Activated CD4-positive, alpha-beta T cell treated with anti-CD3 and anti-CD28 coated beads for 48 hours (primary cell): ENCODE measurements around the gene BTRC.
"Not testable (repeated sequence)": the region's sequence is repeated elsewhere in the genome, so short reads cannot be mapped to it uniquely, and the experiment has no call there.

Experiments used
- DNase-seq: peaks from one replicate; pipeline ENCODE4 v3.0.0-alpha.2; 2020

Gene BTRC

GRCh38 chr10:101569622-101570427 lies 215.9 kb downstream of the BTRC start:
- DNase-seq = peak; percentile 85

DNA sequence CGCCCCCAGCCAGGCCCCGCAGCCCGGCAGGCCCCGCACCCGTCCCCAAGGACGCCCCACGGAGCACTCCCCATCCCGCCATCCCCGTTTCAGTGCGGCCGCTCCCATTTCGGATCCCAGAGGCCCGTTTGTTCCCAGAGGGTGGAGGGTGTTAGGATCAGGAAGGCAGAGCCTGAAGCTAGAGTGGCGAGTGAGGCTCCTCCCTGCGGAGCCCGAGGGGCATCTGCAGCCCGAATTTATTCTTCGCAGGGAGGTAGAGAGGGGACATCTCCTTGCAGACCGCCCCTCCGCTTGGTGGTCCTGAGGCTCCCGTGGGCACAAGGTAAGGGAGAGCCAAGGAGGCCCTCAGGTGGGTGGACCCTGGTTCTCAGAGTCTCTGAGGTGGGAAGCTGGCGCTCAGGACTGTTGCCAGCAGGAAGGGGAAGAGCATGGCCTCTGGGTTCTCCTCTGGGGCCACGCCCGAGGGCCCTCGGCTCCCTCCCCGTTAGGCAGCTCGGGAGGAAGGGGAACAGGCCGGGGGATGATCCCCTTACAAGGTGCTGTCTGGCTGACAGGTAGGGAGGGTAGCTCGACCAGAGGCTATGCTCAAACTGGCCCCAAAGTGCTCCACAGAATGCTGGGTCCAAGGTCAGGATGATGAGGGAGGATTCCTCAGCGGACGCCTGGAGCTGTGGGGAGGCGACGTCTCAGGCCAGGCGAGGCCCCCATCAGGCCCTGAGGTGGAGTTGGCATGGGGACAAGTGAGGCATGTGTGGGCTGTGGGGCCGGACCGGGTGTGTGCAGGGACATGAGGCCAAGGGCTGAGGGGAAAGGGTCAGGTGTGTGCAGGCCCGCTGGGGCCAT lies 216.7 kb downstream of the BTRC start:
- DNase-seq = no peak

- no peak for DNase-seq
Measured at GRCh38 chr10:101571271-101571925, 217.4 kb downstream of the BTRC start.

DNA sequence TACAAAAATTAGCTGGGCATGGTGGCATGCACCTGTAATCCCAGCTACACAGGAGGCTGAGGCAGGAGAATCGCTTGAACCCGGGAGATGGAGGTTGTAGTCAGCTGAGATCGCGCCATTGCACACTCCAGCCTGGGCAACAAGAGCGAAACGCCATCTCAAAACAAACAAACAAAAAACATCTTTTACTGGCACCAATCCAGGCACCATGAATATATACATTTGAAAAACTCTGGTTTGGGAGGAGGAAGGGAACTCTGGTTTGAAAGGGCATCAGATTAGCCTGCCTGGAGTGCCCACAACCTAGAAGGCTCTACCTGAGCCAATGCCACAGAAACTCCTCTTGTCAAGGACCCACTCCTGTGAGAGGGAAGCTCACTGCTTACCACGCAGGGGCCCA lies 218.2 kb downstream of the BTRC start:
- DNase-seq = no peak

- DNase-seq = no peak
Measured at GRCh38 chr10:101572785-101573184, 218.8 kb downstream of the BTRC start.

- DNase-seq = no peak
Measured at GRCh38 chr10:101573885-101574753, 220.2 kb downstream of the BTRC start.

DNA sequence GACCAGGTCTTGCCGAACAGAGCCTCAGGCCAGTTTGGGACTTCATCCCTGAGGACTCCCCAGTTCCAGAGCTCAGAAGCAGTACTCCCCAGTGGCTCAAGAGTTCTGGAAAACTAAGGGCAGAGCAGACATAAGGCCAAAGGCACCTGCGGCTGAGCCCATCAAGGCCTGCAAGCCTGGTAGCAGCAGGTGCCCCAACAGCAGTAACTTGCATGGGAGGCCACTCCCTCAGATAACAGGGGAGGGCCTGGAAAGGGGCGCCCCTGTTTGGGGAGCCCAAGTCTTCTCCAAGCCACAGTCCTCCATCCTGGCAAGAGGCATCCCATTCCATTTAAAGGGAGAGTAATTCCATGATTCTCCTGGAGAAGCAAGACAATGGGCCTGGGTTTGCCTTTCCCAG lies 221.1 kb downstream of the BTRC start:
- no peak for DNase-seq

- DNase-seq = no peak
Measured at GRCh38 chr10:101575580-101576210, 221.7 kb downstream of the BTRC start.

GRCh38 chr10:101576211-101576863 lies 222.4 kb downstream of the BTRC start:
- DNase-seq = no peak

- no peak for DNase-seq
Measured at GRCh38 chr10:101577121-101577871, 223.3 kb downstream of the BTRC start.

DNA sequence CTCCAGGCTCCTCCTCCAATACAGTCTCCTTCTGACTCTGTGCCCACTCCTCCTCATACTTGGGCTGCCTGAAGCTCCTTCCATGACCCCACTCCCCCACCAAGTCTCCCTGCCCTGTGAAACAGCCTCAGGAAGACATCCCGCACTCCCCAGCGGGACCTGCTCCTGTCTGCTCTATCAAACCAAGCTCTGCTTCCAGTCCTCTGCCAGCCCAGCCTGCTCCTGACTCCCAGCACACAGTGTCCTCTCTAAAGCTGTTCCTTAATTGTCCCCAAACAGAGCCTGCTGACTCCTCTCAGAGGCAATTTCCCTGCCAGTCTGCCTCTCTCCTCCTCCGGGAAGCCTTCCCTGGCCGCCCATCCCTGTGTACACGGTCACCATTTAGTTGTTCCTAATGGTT lies 224.2 kb downstream of the BTRC start:
- no peak for DNase-seq

- no peak for DNase-seq
Measured at GRCh38 chr10:101578803-101579515, 225.0 kb downstream of the BTRC start.

GRCh38 chr10:101579516-101579870 lies 225.5 kb downstream of the BTRC start:
- DNase-seq = no peak

- DNase-seq = no peak
Measured at GRCh38 chr10:101580486-101581399, 226.8 kb downstream of the BTRC start.

DNA sequence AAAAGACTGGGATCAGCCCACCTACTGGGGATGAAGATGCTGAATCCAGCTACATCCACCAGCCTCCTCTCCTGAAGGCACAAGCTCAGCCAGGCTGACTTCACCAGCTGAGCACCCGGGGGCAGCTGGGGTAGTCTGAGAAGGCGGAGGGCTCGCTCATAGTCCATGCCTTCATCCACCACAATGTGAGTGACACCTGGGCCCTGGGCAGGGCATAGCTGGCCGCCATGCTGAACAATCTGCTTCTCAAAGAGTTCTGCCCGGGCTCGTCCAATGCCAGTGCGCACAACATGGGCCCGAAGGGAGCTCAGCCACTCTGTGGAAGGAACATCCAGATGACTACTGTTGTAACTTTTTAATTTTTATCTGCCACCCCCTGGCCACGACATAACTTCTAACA lies 231.9 kb downstream of the BTRC start:
- DNase-seq = no peak

GRCh38 chr10:101587725-101588653 lies 234.0 kb downstream of the BTRC start, which contains the start of the genes DPCD and POLL:
DPCD (plus strand) TSS chr10:101588321; CDS start chr10:101588337, 16 bp downstream.
POLL (minus strand) TSS chr10:101588257; CDS start chr10:101587360, 897 bp downstream.
- DNase-seq = peak; percentile 95

DNA sequence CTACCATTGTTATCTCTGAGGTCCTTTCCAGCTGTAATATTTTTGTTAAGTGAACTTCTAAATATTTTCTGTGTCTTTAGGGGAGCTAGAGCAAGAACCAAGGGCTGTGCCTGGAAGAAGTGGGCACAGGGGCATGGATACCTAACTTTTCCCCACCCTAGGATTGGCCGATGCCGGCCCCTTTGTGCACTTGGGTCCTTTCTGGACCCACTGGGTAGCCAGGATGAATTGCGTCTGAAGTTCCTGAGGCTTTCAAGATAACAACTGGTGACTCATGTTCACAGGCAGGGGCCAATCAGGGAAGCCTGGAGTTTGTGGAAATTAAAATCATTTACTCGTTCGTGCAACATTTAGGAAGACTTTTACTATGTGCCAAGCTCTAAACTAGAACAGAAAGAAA lies 234.9 kb downstream of the BTRC start:
- DNase-seq = no peak

GRCh38 chr10:101593331-101593730 lies 239.4 kb downstream of the BTRC start:
- DNase-seq = not testable (repeated sequence)
